GM21737 (cell line): Measurements from ENCODE around the gene CHRNA7.

Experiments used
- ATAC-seq: cut with Tn5 transposase; IDR thresholded peaks from one replicate; pipeline ENCODE4 v1.9.1; 2021; ENCODE audit warnings: mild to moderate bottlenecking, moderate library complexity; ENCODE audit not compliant: unreplicated experiment

CHRNA7 gene

DNA sequence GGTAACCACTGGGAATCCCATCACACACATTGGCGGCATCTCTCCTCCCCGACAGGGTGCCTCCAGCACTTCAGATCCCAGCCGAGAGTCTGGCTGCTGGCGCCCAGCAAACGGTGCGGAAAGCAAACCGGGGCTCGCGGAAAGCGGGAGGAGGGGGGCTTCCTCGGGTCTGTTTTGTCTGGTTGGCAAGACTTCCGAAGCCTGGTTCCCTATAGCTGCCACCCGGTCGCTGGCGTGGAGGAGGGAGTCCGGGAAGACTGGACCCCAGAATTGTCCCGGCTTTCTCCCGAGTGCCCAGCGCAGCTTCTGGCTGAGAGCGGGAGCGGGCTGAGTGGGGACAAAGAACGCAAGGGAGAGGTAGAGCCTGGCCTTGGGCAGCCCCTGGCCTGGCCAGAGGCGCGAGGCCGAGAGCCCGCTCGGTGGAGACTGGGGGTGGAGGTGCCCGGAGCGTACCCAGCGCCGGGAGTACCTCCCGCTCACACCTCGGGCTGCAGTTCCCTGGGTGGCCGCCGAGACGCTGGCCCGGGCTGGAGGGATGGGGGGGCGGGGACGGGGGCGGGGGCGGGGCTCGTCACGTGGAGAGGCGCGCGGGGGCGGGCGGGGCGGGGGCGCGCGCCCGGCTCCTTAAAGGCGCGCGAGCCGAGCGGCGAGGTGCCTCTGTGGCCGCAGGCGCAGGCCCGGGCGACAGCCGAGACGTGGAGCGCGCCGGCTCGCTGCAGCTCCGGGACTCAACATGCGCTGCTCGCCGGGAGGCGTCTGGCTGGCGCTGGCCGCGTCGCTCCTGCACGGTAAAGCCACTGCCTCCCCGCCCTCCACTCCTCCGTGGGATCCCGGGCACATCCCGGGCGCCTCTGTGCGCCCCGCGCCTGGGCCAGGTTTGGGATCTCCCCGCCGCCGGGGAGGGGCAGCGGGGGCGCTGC, at the start of gene CHRNA7:
CHRNA7 (plus strand) TSS at position 654 of the 920 bp plus-strand sequence; CDS start at position 734, 80 bp downstream.
- no peak for ATAC-seq

DNA sequence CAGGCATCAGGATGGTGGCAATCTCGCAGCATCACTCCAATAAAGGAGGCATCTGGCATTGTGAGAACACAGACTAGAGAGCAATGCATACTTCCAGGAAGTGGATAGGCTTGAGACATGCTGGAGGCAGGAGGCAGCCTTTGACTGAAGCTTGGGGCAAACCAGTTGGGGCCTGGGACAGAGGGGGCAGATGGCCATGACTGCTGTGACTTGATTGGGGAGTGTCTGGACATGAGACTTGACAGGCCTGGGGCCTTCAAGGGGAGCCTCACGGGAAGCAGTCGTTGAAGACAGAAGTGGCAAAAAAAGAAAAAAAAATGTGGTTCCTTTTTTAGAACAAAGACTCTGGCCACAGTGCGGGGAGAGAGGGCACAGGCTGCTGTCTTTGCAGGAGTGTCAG, 44.7 kb upstream of the CHRNA7 start:
- no peak for ATAC-seq

DNA sequence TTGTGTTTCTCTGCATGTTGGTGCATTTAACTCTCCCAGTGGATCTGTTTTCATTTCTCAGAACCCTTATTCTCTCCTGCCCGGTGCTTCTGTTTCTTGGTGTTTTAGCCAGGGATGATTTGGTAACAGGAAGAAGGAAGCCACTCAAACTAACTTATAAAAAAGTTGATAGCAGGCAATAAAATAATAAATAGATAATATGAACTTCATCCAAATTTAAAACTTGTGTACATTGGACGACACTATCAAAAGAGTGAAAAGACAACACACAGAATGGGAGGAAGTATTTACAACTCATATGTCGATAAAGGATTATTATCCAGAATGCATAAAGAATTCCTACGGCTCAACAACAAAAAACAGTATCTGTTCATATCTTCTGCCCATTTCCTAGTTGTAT, 37.3 kb upstream of the CHRNA7 start:
- no peak for ATAC-seq

DNA sequence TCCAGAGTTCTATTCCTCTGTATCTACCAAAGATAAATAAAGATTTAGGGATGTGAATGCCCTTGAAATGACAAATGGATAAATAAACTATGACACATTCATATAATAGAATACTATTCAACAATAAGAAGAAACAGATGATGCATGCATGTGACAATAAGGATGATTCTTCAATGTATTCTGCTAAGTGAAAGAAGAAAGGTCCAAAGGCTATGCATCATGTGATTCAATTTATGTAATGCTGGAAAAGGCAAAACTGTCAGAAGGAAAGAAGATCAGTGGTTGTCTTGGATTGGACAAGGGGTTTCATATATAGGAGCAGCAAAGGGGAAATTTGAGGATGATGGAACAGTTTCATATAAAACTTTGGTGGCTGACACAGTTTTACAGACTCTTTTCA, 32.6 kb upstream of the CHRNA7 start:
- ATAC-seq: no peak

DNA sequence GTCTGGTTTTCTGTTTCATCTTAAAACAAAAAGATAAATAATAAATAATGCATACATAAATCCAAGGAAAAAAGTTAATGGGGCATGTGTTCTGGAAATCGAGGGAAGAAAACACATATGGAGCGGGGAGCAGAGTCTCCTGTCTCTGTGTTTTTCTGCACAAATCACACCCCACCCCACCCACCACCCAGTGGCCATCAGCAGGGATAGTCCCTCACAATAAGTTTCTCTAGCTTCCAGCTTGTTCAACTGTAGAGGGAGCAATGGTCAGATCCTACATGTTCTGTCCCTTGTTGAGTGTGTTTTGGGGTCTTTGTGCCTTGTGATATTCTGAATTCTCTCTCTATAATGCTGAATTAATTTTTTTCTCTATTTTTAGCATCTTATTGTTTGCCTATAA, 26.8 kb upstream of the CHRNA7 start:
- ATAC-seq: no peak

DNA sequence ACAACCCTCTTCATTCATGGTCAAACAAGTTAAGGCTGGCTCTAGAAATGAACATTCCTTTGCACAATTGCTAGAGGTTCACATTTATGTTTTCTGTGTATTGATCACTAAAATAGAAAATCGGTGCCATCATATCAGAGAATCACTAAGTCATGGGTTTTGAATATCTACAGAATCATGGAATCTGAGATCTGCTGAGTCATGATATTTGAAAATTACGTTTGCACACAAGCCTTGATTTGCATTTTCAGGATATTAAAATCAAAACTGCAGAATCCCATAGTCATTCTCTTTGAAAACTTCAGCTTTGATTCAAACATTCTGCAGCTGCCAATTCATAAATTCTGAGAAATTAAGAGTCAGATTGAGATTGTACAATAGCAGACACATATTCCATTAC, 26.1 kb upstream of the CHRNA7 start:
- ATAC-seq: no peak

DNA sequence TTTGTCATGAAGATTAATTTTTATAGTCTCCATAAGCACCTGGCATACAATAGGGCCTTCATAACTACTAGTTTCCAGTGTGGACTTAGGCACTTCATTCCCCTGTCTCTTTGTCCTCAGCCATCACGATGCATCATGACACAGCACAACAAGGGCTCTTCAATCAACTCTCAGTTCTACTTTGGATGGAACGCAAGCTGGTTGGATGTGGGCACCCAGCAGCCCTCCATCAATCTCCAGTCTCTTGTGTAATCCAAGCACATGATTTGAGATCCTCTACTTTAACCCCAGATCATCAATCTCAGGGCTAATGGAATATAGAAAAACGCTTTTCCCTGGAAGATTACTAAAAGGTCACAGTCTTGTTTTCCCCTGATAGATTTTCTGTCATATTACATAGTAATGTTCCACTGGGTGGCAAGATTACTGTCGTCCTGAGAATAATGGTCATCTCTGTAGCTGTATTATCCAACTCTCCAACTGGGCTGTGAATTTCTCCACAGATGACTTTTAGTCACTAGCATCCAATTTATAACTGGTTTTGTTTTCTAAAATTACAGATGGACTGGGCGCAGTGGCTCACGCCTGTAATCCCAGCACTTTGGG, 22.9 kb upstream of the CHRNA7 start:
- no peak for ATAC-seq

DNA sequence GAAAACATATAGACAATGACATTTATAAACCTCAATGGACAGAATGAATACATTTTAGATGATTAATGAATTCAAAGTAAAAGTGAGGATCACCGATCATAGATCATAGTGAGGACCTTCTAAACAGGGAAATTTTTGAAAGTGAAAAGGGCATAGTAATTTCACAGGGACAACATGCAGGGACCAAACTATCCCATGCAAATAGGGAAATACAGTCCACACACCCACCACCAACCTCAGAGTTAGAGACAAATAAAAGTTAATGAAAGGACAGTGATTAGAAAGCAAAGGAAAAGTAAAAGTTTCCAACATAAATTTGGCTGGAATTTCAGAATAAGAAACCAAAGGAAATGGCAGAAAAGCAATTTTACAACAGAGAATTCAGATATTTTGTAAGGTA, 15.4 kb upstream of the CHRNA7 start:
- no peak for ATAC-seq

DNA sequence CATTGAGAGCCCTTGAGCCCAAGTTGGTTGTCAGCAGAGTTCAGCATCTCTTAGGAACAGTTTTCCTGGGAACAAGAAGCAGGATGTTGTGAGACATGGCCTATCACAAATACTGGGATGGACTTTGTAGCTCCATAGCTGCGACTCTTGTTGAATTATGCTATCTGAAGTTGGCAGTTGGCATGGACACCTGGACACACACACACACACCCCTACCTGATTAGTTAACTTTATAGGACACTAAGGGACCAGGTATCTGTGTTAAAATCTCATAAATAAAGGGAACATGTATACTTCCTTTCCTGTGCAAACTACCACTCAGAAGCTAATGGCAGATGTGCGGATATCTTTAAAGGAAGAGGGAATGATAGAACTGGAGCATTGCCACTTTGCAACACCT, 10.2 kb upstream of the CHRNA7 start:
- ATAC-seq: no peak

DNA sequence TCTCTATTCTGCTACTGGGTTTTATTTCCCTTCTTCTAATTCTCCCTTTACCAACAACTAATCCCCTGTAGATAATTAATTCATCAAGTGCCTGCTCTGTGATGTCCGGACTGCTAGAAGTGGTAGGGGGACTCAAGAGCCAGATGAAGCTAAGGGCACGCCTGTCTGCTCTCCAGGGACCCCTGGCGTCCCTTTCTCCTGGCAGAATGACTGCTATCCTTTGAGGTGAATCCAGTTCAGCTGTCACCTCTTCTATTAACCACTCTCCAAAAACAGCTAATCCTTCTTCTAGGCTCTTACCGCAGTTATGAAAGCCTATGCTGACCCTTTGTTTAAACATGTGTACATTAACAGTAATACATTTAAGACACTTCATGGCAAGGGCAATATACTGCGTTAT, 1.4 kb upstream of the CHRNA7 start:
- ATAC-seq: no peak

DNA sequence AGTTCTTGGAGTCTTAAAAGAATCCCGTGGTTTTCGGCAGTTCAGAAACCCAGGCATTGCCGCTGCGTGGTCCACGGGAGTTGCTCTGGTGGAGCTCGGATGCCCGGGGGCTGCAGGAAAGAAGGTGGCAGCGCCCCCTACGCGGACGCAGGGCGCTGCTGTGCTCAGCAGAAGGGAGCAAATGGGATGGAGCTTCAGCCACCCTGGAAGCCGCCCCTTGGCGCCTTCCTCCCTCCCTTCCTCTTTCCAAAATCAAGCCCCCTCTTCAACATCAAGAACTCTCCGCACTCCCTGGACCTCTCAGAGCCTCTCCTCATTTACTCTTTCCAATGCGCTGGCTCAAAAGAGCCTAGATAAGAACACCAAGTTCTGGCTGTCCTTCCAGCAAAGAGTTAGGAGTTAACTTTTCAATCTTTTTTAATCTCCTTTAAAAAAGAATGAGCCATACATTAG, 880 bp upstream of the CHRNA7 start:
- no peak for ATAC-seq

DNA sequence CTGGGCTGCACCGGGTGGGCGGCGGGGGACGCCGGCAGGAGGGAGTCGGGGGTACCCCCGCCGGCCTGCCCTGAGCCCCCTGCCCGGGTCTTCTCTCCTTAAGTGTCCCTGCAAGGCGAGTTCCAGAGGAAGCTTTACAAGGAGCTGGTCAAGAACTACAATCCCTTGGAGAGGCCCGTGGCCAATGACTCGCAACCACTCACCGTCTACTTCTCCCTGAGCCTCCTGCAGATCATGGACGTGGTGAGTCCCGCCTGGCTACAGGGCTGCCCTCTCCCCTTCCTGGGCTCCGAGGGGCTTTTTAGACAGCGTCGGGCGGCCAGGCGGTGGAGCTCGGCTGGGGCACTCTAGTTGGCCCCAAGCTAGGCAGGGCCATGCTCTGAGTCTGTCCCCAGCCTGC, 480 bp downstream of the CHRNA7 start:
- no peak for ATAC-seq

DNA sequence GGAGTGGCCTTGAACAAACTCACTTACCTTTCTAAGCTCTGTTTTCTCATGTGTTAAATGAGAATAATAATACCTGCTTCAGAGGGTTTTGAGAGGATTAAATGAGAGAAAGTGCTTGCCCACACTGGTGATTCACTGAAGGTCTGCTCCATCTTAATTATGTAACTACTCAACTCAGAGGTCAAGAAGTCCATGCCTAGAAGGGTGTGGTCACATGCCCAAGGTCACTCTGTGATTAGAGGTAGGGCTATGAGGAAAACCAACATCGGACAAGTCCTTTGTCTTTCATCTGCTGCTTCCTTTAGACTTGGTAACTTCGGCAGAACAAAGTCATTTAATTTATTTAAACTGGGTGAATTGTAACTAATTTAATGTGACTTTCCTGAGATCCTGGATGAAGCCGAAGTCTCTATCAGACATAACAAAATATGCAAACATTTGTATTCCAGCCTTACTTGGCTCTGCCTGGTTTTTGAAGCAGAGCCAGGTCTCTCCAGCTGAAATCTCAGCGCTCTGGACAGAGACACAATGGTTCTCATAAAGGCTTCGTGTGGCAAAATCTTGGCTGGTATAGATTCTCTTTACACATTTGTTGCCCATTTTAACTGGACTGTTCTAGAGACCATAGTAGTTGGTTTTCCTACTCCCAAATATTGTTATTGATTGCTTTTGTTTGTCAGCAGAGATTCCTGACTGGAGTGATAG, 3.0 kb downstream of the CHRNA7 start:
- ATAC-seq: no peak

DNA sequence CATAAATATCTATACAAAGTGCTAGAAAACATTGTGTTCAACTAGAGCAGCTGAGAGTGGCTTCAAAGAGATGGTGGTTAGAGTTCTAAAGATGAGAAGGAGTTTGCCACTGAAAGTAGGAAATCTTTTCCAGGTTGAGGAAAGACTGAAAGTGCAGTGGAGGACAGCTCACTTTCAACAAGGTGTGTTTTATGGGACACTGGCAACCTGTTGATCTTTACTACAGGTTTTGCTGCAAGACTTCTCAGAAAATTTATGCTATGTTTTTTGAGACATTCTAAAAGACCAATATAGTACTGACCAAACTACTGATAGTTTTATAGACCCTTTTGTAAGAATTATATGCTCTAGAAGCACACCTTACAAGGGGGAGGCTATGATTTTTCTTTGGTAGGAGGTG, 3.8 kb downstream of the CHRNA7 start:
- ATAC-seq: no peak

DNA sequence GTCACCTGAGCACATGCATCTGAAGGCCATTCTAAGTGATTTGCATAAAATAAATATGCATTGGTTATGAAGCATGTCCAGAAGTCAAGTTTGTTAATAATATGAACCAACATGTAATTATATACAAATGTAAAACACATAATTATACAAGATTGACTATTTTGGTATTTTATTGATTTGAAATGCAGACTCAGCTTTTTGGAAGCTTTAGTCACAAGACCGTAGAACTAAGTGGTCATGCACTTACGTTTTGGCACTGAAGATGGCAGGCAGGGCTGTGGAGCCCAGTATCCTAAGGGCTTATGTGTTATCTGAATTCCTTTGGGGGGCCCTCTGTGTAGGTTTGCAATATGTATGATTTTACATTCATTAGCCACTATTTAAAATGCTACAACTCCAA, 5.0 kb downstream of the CHRNA7 start:
- ATAC-seq: no peak

DNA sequence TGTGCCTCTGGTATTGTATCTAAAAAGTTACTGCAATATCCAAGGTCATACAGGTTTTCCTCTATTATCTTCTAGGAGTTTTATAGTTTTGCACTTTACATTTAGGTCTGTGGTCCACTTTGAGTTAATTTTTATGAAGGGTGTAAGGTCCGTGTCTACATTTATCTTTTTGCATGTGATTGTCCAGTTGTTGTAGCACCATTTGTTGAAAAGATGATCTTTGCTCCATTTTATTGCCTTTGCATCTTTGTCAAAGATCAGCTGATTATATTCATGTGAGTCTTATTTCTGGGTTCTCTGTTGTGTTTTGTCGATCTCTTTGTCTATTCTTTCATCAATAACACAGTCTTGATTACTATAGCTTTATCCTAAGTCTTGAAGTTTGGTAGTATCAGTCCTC, 6.7 kb downstream of the CHRNA7 start:
- no peak for ATAC-seq

DNA sequence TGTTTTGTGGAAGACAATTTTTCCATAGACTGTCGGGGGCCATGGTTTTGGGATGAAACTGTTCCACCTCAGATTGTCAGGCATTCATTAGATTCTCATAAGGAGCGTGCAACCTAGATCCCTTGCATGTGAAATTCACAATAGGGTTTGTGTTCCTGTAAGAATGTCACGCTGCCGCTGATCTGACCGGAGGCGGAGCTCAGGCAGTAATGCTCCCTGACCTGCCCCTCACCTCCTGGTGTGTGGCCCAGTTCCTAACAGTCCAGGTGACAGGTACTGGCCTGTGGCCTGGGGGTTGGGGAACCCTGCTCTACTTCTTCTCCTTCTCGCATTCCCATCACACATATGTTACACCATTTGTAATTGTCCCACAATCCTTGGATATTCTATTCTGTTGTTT, 11.0 kb downstream of the CHRNA7 start:
- ATAC-seq: no peak

DNA sequence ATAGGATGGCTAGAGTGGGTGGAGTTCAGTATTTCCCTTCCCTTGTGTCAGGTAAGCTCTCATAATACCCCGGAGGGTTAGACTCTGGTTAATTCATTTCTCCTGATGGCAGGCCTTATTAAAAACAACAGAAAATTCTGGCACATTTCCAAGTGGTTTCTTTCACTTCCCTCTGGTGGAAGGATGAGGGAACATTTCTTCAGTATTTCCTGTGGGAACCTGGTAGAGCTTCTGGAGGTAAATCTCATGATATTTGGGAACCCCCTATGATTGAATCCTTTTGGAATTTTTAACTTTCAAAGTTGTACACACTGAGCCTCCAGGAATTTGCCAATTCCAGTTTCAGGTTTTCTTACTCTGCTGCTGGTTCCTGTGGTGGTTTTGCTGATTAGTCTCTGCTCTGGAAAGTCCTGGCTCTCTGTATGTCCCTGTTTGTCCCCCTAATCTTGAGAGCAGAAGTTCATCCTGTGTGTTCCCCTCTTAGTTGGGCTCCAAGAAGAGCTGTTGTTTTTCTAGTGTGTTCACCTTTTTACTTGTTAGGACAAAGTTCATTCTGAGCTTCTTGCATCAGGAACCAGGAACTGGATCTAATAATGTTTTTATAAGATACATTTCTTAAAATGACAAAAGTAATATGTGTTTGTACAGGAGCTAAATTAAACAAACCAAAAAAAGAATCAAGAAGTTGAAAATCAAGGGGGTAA, 12.1 kb downstream of the CHRNA7 start:
- no peak for ATAC-seq

DNA sequence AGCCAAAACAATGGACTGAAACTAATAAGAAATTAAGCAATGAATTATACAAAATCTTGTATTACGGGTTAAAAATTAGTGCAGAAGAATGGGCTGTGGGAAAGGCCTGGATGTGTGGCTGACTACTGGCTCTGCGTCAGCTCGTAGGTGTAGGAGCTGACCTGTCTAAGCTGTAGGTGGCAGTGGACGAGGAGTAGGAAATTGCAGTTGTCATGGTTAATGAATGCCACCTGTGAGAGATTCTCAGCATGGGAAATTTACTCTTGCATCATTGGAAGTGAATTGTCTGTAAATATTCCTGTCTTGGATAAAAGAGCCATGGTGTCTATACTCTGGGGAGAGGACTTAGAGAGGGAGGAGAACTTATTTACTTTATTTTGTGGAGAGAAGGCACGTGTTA, 23.4 kb downstream of the CHRNA7 start:
- no peak for ATAC-seq

DNA sequence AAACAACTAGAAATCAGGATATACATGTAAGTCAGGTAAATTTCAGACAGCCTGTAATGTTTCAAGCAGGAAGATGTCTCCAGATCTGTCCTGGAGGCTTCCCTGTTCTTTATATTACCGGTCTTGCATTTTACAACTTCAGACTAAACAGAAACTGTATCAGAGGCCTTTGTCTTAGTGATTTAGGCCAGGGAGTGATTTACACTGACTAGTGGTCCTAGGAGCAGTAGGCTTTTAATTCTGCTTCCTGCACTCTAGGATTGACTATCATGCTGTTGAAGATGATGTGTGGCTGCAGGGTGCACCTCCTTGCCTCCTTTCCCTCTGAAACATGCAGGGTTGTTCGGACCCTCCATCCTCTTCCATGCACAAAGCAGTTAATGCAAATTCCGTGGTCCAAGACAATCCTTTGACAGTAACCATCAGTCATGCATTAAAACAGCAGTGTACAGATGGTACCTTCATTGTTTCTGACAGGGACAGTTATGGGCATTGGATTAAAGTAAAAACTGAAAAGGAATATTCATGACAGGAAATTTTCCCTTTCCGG, 27.6 kb downstream of the CHRNA7 start:
- ATAC-seq: no peak

DNA sequence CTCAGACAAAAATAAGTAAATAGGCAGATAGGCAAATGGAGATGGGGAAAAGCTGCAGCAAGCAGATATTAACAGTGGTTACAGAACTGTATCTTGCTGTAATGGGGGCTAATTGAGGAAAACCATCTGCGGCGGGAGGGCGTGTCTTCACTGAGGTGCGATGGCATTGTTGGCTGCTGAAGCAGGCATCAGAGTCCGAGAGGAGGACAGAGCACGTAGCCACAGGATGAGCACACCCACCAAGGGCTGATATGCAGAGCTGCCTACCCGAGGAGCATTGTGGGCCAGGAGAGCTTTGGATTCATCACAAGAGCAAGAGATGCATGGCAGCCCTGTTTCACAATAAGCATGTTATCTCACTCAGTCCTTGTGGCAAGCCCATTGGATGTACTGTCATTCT, 30.4 kb downstream of the CHRNA7 start:
- no peak for ATAC-seq
